GM20431 (cell line): ENCODE results near the gene DAP.
"Not testable (repeated sequence)": the region's sequence is repeated elsewhere in the genome, so short reads cannot be mapped to it uniquely, and the experiment has no call there.

Experiments used
- in situ Hi-C: fragments of 300-500 bp; cut with MseI, MboI; formaldehyde crosslinking; loops from one replicate; pipeline ENCODE4 v1.15.0; 2020; ENCODE audit warnings: low sequenced_read_pairs; ENCODE audit not compliant: unreplicated experiment

Gene DAP

GRCh38 chr5:10637944-10638343, 123.1 kb downstream of the DAP start:
- in situ Hi-C loops = no loop called here

GRCh38 chr5:10636363-10637142, 124.5 kb downstream of the DAP start:
- in situ Hi-C loops = no loop called here

GRCh38 chr5:10635867-10636350, 125.1 kb downstream of the DAP start:
- in situ Hi-C loops = no loop called here

- in situ Hi-C loops = no loop called here
Observed at GRCh38 chr5:10635257-10635866, 125.7 kb downstream of the DAP start.

- in situ Hi-C loops = no loop called here
Observed at GRCh38 chr5:10634562-10634961, 126.5 kb downstream of the DAP start.

GRCh38 chr5:10634050-10634449, 127.0 kb downstream of the DAP start:
- in situ Hi-C loops = no loop called here

GRCh38 chr5:10633271-10634049, 127.6 kb downstream of the DAP start:
- in situ Hi-C loops = no loop called here

- in situ Hi-C loops = no loop called here
Observed at GRCh38 chr5:10632110-10632761, 128.8 kb downstream of the DAP start.

GRCh38 chr5:10631316-10631996, 129.6 kb downstream of the DAP start:
- in situ Hi-C loops = no loop called here

- in situ Hi-C loops = not testable (repeated sequence)
Observed at GRCh38 chr5:10630744-10631143, 130.3 kb downstream of the DAP start.

GRCh38 chr5:10630126-10630525, 130.9 kb downstream of the DAP start:
- in situ Hi-C loops = no loop called here

- in situ Hi-C loops = loop anchor here (10.0 kb wide), 1 partner anchor 175 kb away; no protein-coding TSS in a partner anchor
Observed at GRCh38 chr5:10629682-10630081, 131.4 kb downstream of the DAP start.
